Endometrium (tissue), 2 donors: ENCODE measurements around the gene SEC61A2.

Experiments used
- FAIRE-seq: peaks from 2 replicates; lab custom pipeline; 2012; peaks lifted over from hg19 to GRCh38; lab: Jason Lieb, UNC
- donor health status: control.
- donor health status: control.

The SEC61A2 gene

GRCh38 chr10:12196531-12197211, 67.2 kb downstream of the SEC61A2 start:
- FAIRE-seq: no peak

- no peak for FAIRE-seq
These were observed 68.7 kb downstream of the SEC61A2 start for GRCh38 chr10:12198156-12198555.

- no peak for FAIRE-seq
These were observed 71.4 kb downstream of the SEC61A2 start for GRCh38 chr10:12200850-12201249.

GRCh38 chr10:12201543-12201942, 72.1 kb downstream of the SEC61A2 start:
- no peak for FAIRE-seq

- FAIRE-seq: no peak
These were observed 72.7 kb downstream of the SEC61A2 start for GRCh38 chr10:12202226-12202625.

- FAIRE-seq: no peak
These were observed 75.6 kb downstream of the SEC61A2 start for GRCh38 chr10:12205082-12205481.

- FAIRE-seq: no peak
These were observed 77.6 kb downstream of the SEC61A2 start for GRCh38 chr10:12207114-12207513.

- no peak for FAIRE-seq
These were observed 79.0 kb downstream of the SEC61A2 start for GRCh38 chr10:12208460-12208859.

GRCh38 chr10:12212454-12212853, 83.0 kb downstream of the SEC61A2 start:
- FAIRE-seq: no peak

GRCh38 chr10:12213621-12214020, 84.1 kb downstream of the SEC61A2 start:
- FAIRE-seq: no peak

- no peak for FAIRE-seq
These were observed 84.6 kb downstream of the SEC61A2 start for GRCh38 chr10:12214093-12214492.

GRCh38 chr10:12214763-12215218, 85.3 kb downstream of the SEC61A2 start:
- FAIRE-seq: no peak
